ENCODE data around the gene ERBB2. TPM values are rescaled to one million over a fixed set of nuclear protein-coding genes. Genes with fewer than 3 reads are reported as not detected.
A peak's percentile ranks its signal among the peaks of the same experiment; 100 is the strongest.

Gene ERBB2
- polyA plus RNA-seq (ENCODE audit: insufficient read length in 10 of 10): 100 to 1,000 TPM in 9 of 10 donors, 10 to 100 TPM in 1; 77.8 to 147 (median 107) TPM
- long read RNA-seq, donor 1, full-length matches to known transcripts: 3 of 60 reads
- long read RNA-seq, donor 1, partial matches to known transcripts: 33 of 60 reads
- long read RNA-seq, donor 1, other reads (novel, unspliced or antisense): 24 of 60 reads
- long read RNA-seq, donor 2, partial matches to known transcripts: 19 of 19 reads
- long read RNA-seq, donor 2, other reads (novel, unspliced or antisense): 0 of 19 reads
- long read RNA-seq, donor 3: 0 reads
- long read RNA-seq, donor 4, full-length matches to known transcripts: 2 of 13 reads
- long read RNA-seq, donor 4, partial matches to known transcripts: 11 of 13 reads
- long read RNA-seq, donor 4, other reads (novel, unspliced or antisense): 0 of 13 reads
- long read RNA-seq, donor 5, partial matches to known transcripts: 56 of 59 reads
- long read RNA-seq, donor 5, other reads (novel, unspliced or antisense): 0 of 59 reads
- long read RNA-seq, donor 6, partial matches to known transcripts: 25 of 26 reads
- long read RNA-seq, donor 6, other reads (novel, unspliced or antisense): 0 of 26 reads
- long read RNA-seq, donor 7, full-length matches to known transcripts: 4 of 27 reads
- long read RNA-seq, donor 7, partial matches to known transcripts: 23 of 27 reads
- long read RNA-seq, donor 7, other reads (novel, unspliced or antisense): 0 of 27 reads
- long read RNA-seq, donor 8, full-length matches to known transcripts: 2 of 33 reads
- long read RNA-seq, donor 8, partial matches to known transcripts: 11 of 33 reads
- long read RNA-seq, donor 8, other reads (novel, unspliced or antisense): 20 of 33 reads
- long read RNA-seq, donor 9: 0 reads

DNA sequence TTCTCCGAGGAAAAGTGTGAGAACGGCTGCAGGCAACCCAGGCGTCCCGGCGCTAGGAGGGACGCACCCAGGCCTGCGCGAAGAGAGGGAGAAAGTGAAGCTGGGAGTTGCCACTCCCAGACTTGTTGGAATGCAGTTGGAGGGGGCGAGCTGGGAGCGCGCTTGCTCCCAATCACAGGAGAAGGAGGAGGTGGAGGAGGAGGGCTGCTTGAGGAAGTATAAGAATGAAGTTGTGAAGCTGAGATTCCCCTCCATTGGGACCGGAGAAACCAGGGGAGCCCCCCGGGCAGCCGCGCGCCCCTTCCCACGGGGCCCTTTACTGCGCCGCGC lies at the start of gene ERBB2:
ERBB2 (plus strand) TSS at position 247 of the 330 bp plus-strand sequence. CDS start 175 bp downstream, outside the sequence.
- DNase-seq: peak; percentile 74 to 92 (median 83)

DNA sequence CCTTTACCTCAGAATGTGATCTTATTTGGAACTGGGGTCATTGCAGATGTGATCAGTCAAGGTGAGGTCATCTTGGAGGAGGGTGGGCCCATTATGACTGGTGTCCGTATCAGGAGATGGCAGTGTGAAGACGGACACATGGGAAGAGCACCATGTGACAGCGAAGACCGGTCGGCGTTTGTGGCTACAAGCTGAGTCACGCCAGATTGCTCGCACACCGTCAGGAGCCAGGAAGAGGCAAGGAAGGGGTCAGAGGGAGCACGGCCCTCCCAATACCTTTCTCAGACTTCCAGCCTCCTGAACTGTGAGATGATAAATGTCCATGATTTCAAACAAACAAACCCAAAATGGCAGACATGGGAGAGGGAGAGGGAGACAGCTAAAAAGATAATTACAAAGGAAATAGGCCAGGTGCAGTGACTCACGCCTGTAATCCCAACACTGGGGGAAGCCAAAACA lies 49.7 kb upstream of the ERBB2 start:
- DNase-seq: no peak

DNA sequence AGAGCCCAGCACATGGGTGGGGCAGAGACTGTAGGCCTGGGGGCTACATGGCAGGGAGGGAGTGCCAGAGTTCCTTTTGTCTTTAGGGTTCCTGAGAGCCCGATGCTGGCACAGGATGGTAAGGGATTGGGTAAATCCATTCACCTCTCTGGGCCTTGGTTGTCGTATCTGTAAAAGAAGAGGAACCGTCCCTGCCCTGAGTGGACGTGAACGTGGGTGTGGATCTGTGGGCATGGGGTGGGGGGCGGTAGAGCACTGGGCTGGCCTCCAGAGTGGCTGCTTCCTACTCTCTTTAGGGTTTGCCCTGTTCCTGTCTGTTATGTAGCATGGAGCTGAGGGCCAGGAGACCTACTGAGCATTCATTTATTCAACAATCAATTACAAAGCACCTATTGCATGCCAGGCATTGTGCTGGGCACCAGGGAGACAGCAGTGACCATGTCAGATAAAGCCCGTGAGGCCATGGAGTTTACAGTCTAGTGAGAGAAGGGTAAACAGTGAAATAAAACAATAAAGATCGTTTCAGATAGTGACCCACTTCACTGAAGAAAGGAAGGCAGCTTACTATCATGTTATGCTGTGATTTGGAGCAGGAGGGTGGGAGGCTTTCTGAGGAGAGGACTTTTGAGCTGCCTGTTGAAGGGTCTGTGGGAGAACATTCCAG lies 47.8 kb upstream of the ERBB2 start:
- DNase-seq: no peak

GRCh38 chr17:39652587-39653315 lies 47.1 kb upstream of the ERBB2 start:
- no peak for DNase-seq

- no peak for DNase-seq
Measured at GRCh38 chr17:39653316-39653661, 46.6 kb upstream of the ERBB2 start.

- DNase-seq: no peak
Measured at GRCh38 chr17:39653662-39654331, 46.1 kb upstream of the ERBB2 start.

- DNase-seq: no peak
Measured at GRCh38 chr17:39655105-39655504, 44.8 kb upstream of the ERBB2 start.

- no peak for DNase-seq
Measured at GRCh38 chr17:39658346-39658745, 41.5 kb upstream of the ERBB2 start.

GRCh38 chr17:39658760-39659159 lies 41.1 kb upstream of the ERBB2 start:
- DNase-seq: no peak

GRCh38 chr17:39659279-39660010 lies 40.4 kb upstream of the ERBB2 start:
- DNase-seq: no peak

- DNase-seq: no peak
Measured at GRCh38 chr17:39660011-39660360, 39.9 kb upstream of the ERBB2 start.

GRCh38 chr17:39660397-39661385 lies 39.2 kb upstream of the ERBB2 start:
- no peak for DNase-seq

- DNase-seq: no peak
Measured at GRCh38 chr17:39661744-39662541, 37.9 kb upstream of the ERBB2 start.

- DNase-seq: no peak
Measured at GRCh38 chr17:39662551-39663339, 37.1 kb upstream of the ERBB2 start.

DNA sequence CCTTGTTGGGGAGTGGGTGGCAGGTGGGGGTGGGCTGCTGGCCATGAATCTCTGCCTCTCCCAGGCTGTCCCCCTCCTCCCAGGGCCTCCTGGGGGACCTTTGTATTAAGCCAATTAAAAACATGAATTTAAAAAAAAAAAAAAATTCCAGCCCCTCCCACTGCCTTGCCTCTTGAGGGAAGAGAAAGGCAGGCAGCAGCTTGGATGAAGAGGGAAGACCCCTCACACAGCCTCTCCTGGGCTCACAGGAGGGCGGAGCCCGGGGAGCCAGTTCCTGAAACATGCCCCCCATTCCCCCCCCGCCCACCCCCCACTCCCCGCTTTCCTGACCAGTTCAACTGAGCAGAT lies 36.5 kb upstream of the ERBB2 start:
- DNase-seq: no peak

DNA sequence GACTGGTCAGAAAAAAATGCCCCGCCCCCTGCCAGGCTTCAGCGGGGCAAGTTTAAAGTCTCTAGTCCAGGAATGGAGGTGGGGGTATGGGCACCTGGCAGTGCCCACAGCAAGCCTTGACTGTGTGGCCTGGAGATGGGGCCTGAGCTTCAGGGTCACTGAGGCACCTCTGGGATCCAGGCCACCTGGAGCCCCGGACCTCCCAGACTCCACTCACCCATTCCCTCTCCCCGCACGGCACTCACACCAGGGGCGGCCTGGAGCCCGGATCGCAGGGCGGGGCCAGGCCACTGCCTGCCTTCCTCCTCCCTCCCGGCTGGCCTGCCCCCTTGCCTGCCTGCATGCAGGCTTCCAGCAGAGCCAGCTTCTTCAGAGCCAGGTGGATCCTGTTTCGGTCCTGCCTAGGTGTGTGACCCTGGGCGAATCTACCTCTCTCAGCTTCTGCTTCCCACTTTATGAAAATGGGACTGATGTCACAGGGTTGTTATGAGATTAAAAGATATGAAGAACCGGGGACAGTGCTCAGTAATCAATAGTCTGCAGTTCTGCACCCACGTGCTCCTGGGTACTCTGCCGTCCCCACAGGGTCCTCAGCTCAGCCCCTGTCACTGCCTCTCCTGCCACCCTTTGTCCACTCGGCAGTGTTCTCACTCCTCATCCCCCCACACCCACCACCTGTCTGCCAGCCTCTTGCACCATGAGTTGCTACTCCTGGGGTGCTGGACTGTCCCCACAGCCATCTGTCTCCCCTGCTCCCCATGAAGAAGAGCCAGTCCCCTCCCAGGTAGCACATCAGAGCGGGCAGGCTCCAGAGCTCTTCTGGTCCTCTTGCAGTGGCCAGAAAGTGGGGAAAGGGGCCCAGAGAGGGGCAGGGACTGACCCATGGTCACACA lies 35.9 kb upstream of the ERBB2 start:
- DNase-seq: no peak
